Measurements from ENCODE around the gene USP28.

Gene USP28

GRCh38 chr11:113856966-113857759 lies 18.2 kb downstream of the USP28 start:
- Histone ChIP-seq H3K27me3 (ENCODE audit: insufficient read depth, low read depth, severe bottlenecking) (no peaks in the 10 kb centered on the region), H3K36me3 (peaks cover 21% of the 10 kb centered on the region), H3K4me3 (ENCODE audit: low read depth, low read length) (no peak overlapping the region), H3K9me3 (ENCODE audit: severe bottlenecking) (no peaks in the 10 kb centered on the region), H3K27ac (no peak overlapping the region)
- TF ChIP-seq CTCF (IDR thresholded peaks at IDR 0.05; ENCODE audit: low read depth, low read length) = no peak
- no peak for DNase-seq

- Histone ChIP-seq H3K9me3 (ENCODE audit: severe bottlenecking) (no peaks in the 10 kb centered on the region), H3K4me3 (ENCODE audit: low read depth, low read length) (no peak overlapping the region), H3K27ac (no peak overlapping the region), H3K27me3 (ENCODE audit: insufficient read depth, low read depth, severe bottlenecking) (no peaks in the 10 kb centered on the region), H3K36me3 (peaks cover 32% of the 10 kb centered on the region)
- TF ChIP-seq CTCF (IDR thresholded peaks at IDR 0.05; ENCODE audit: low read depth, low read length) = no peak
- no peak for DNase-seq
Measured at GRCh38 chr11:113855803-113856202, 19.6 kb downstream of the USP28 start.

DNA sequence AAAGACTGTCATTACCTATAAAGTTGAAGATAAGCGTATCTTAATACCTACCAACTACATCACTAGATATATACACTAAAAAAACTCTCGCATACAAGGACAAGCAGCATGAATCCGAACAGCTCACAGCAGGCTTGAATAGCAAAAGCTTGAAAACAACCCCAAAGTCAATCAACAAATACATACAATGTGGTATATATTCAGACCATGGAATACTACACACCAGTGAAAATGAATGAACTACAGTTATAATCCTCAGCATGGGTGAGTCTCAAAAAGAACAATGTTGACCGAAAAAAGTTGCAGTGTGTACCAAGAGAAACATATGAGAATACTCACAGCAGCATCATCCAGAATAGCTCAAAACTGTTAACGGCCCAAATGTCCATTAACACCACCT lies 25.2 kb downstream of the USP28 start:
- Histone ChIP-seq H3K36me3 (peaks cover 63% of the 10 kb centered on the region), H3K27ac (no peak overlapping the region)

GRCh38 chr11:113849713-113850112 lies 25.7 kb downstream of the USP28 start:
- Histone ChIP-seq H3K9me3 (ENCODE audit: severe bottlenecking) (no peaks in the 10 kb centered on the region), H3K27me3 (ENCODE audit: insufficient read depth, low read depth, severe bottlenecking) (no peaks in the 10 kb centered on the region), H3K36me3 (peaks cover 63% of the 10 kb centered on the region), H3K27ac (no peak overlapping the region), H3K4me3 (ENCODE audit: low read depth, low read length) (no peak overlapping the region)
- no peak for DNase-seq
- TF ChIP-seq CTCF (IDR thresholded peaks at IDR 0.05; ENCODE audit: low read depth, low read length) = no peak

More for the DNA sequence above, 25.2 kb downstream of the USP28 start:
- Histone ChIP-seq H3K9me3 (ENCODE audit: severe bottlenecking) (no peaks in the 10 kb centered on the region), H3K27me3 (ENCODE audit: insufficient read depth, low read depth, severe bottlenecking) (no peaks in the 10 kb centered on the region), H3K4me3 (ENCODE audit: low read depth, low read length) (no peak overlapping the region)
- DNase-seq = no peak
- TF ChIP-seq CTCF (IDR thresholded peaks at IDR 0.05; ENCODE audit: low read depth, low read length) = no peak

DNA sequence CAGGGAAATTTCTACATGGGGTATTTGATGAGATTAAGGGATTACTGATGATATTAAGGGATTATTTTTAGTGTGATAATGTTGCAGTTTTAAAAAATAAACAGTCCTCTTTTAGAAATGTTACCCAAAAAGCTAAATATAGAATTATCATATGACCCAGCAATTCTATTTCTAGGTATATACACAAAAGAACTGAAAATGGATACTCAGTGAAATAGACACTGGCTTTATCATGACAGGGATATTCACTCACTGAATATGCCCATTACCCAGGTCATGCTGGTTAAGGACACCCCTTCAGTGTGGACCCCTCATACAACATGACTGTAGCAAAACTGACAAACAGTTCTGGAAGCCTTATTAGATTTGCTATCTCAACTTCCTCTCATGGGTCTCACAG lies 27.8 kb downstream of the USP28 start:
- no peak for DNase-seq
- Histone ChIP-seq H3K9me3 (ENCODE audit: severe bottlenecking) (no peaks in the 10 kb centered on the region), H3K36me3 (peaks cover 55% of the 10 kb centered on the region), H3K27me3 (ENCODE audit: insufficient read depth, low read depth, severe bottlenecking) (no peaks in the 10 kb centered on the region), H3K27ac (no peak overlapping the region), H3K4me3 (ENCODE audit: low read depth, low read length) (no peak overlapping the region)
- TF ChIP-seq CTCF (IDR thresholded peaks at IDR 0.05; ENCODE audit: low read depth, low read length) = no peak

DNA sequence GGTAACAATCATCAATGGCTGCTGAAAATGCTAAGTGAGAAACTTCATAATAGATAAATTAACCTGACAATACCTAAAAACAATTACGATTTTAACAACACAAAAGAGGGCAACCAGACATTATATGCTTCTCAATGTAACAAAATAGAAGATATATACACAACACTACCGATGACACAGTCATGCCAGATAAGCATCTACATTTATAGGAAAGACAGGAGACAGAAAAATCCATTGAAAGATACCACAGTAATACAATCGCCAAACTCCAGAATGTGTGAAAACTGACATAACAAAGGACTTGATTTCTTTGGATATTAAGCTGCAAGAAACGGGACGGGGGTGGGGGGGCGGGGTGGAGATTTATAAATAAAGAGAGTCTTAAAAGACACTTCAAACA lies 28.3 kb downstream of the USP28 start:
- no peak for DNase-seq
- Histone ChIP-seq H3K27me3 (ENCODE audit: insufficient read depth, low read depth, severe bottlenecking) (no peaks in the 10 kb centered on the region), H3K4me3 (ENCODE audit: low read depth, low read length) (no peak overlapping the region), H3K9me3 (ENCODE audit: severe bottlenecking) (no peaks in the 10 kb centered on the region), H3K27ac (no peak overlapping the region), H3K36me3 (peaks cover 50% of the 10 kb centered on the region)
- no peak for TF ChIP-seq CTCF (IDR thresholded peaks at IDR 0.05; ENCODE audit: low read depth, low read length)

All from WERI-Rb-1 (cell line).